ENCODE measurements around the gene PRRT1.

GRCh38 chr6:32140420-32141046, 11.2 kb downstream of the PRRT1 start:
- no peak for TF ChIP-seq CTCF (IDR thresholded peaks at IDR 0.05)
- TF ChIP-seq POLR2A (IDR thresholded peaks at IDR 0.05), result no peak

All from thyroid gland (tissue), 4 donors.